IMR-90 (cell line): ENCODE data around the gene TMEM72. TPM values are rescaled to one million over a fixed set of nuclear protein-coding genes. Genes with fewer than 3 reads are reported as not detected.

ENCODE experiments used
- ATAC-seq: fragments of 200-7000 bp; cut with Tn5 transposase; 2 replicates; pipeline ENCODE4 v1.9.1; 2020; ENCODE audit warnings: low read depth, mild to moderate bottlenecking, moderate library complexity
- BruUV-seq: library from RNA; stranded (reverse); fragments of 400-500 nt; replicated peaks from 2 replicates; lab custom pipeline; 2021; lab: Mats Ljungman, UMichigan
- CTCF ChIA-PET: fragments of 300-600 bp; formaldehyde crosslinking; extraction: SDS; loops from one replicate; lab custom pipeline; 2021; ENCODE audit warnings: antibody characterized with exemption; lab: Yijun Ruan, JAX
- POLR2A ChIA-PET: fragments of 300-600 bp; sonication (Branson Sonifier 250); formaldehyde crosslinking; loops from one replicate; lab custom pipeline; 2022; ENCODE audit warnings: antibody characterized with exemption; ENCODE audit not compliant: unreplicated experiment; lab: Charles Lee
- DNase-seq: peaks from one replicate; pipeline ENCODE4 v3.0.0; 2013
- H2AFZ ChIP-seq: replicated peaks from 2 replicates; pipeline ENCODE3; 2013; ENCODE audit warnings: low read length, mild to moderate bottlenecking; ENCODE audit not compliant: poor library complexity
- H2AK5ac ChIP-seq: 2 replicates; pipeline ENCODE4 v1.6.1; 2013; ENCODE audit warnings: low read depth, low read length, inconsistent platforms
- H2AK9ac ChIP-seq: replicated peaks from 2 replicates; pipeline ENCODE3; 2013; ENCODE audit warnings: mild to moderate bottlenecking, low read depth, low read length, moderate library complexity; ENCODE audit not compliant: poor library complexity
- H2BK120ac ChIP-seq: 2 replicates; pipeline ENCODE4 v1.6.1; 2013; ENCODE audit warnings: low read depth, low read length, inconsistent platforms
- H2BK15ac ChIP-seq: 3 replicates; pipeline ENCODE4 v1.6.1; 2013; ENCODE audit warnings: low read depth, low read length, inconsistent platforms
- H2BK20ac ChIP-seq: 2 replicates; pipeline ENCODE4 v1.6.1; 2013; ENCODE audit warnings: low read depth, mild to moderate bottlenecking, inconsistent platforms, low read length, moderate library complexity
- H2BK5ac ChIP-seq: 2 replicates; pipeline ENCODE4 v1.6.1; 2013; ENCODE audit warnings: mild to moderate bottlenecking, low read depth, low read length, inconsistent platforms; ENCODE audit not compliant: poor library complexity, severe bottlenecking
- H3K14ac ChIP-seq: replicated peaks from 2 replicates; pipeline ENCODE4 v1.6.1; 2013; ENCODE audit warnings: low read depth, low read length, inconsistent platforms
- H3K18ac ChIP-seq: 2 replicates; pipeline ENCODE4 v1.6.1; 2013; ENCODE audit warnings: low read depth, low read length, control low read depth
- H3K23ac ChIP-seq: 2 replicates; pipeline ENCODE4 v1.6.1; 2013; ENCODE audit warnings: low read depth, low read length, inconsistent platforms
- H3K27ac ChIP-seq: 2 replicates; pipeline ENCODE4 v1.5.1; 2013; ENCODE audit warnings: mild to moderate bottlenecking, control low read depth, low read length; ENCODE audit not compliant: insufficient read depth
- H3K27me3 ChIP-seq: 2 replicates; pipeline ENCODE4 v1.6.1; 2013; ENCODE audit warnings: low read length; ENCODE audit not compliant: control insufficient read depth, insufficient read depth
- H3K36me3 ChIP-seq: 2 replicates; pipeline ENCODE4 v1.6.1; 2013; ENCODE audit warnings: low read length, mixed read lengths; ENCODE audit not compliant: control insufficient read depth, insufficient read depth
- H3K4ac ChIP-seq: 2 replicates; pipeline ENCODE4 v1.6.1; 2013; ENCODE audit warnings: low read depth, low read length, inconsistent platforms
- H3K4me1 ChIP-seq: 2 replicates; pipeline ENCODE4 v1.6.1; 2013; ENCODE audit warnings: low read length, mixed read lengths; ENCODE audit not compliant: control insufficient read depth, insufficient read depth
- H3K4me2 ChIP-seq: 2 replicates; pipeline ENCODE4 v1.6.1; 2013; ENCODE audit warnings: low read depth, mild to moderate bottlenecking, control low read depth, low read length, moderate library complexity
- H3K4me3 ChIP-seq: 2 replicates; pipeline ENCODE4 v1.5.1; 2013; ENCODE audit warnings: low read depth, mild to moderate bottlenecking, control low read depth, low read length, moderate library complexity; ENCODE audit not compliant: insufficient read depth
- H3K56ac ChIP-seq: 2 replicates; pipeline ENCODE4 v1.6.1; 2013; ENCODE audit warnings: low read length, inconsistent platforms; ENCODE audit not compliant: insufficient read depth; ENCODE audit errors: extremely low read depth
- H3K79me1 ChIP-seq, 2 experiments: 2 replicates each; pipeline ENCODE4 v1.6.1; 2013; ENCODE audit warnings: low read length in 2 of 2, inconsistent platforms in 1 of 2, low read depth in 1 of 2
- H3K9ac ChIP-seq: 2 replicates; pipeline ENCODE4 v1.6.1; 2013; ENCODE audit warnings: low read depth, low read length, control low read depth
- H3K9me1 ChIP-seq: 2 replicates; pipeline ENCODE4 v1.6.1; 2013; ENCODE audit warnings: low read length, inconsistent platforms; ENCODE audit not compliant: insufficient read depth
- H3K9me3 ChIP-seq: 2 replicates; pipeline ENCODE4 v1.6.1; 2013; ENCODE audit warnings: low read length; ENCODE audit not compliant: control insufficient read depth, insufficient read depth
- H4K20me1 ChIP-seq: 2 replicates; pipeline ENCODE4 v1.6.1; 2013; ENCODE audit warnings: low read length, inconsistent platforms; ENCODE audit not compliant: insufficient read depth
- H4K5ac ChIP-seq: 2 replicates; pipeline ENCODE4 v1.6.1; 2013; ENCODE audit warnings: mild to moderate bottlenecking, low read depth, low read length, control low read depth
- H4K8ac ChIP-seq, 2 experiments: 2 replicates each; pipeline ENCODE4 v1.6.1; 2013; ENCODE audit warnings: low read depth in 2 of 2, low read length in 2 of 2, control low read depth in 1 of 2, inconsistent platforms in 1 of 2
- H4K91ac ChIP-seq: 2 replicates; pipeline ENCODE4 v1.6.1; 2013; ENCODE audit warnings: low read depth, low read length, inconsistent platforms; ENCODE audit not compliant: insufficient read depth
- CEBPB ChIP-seq: IDR thresholded peaks from 2 replicates; pipeline ENCODE4 v1.6.1; 2012; ENCODE audit warnings: low read depth, low read length, improper control_type of control experiment
- MAFK ChIP-seq: IDR thresholded peaks from 2 replicates; pipeline ENCODE4 v1.6.1; 2012; ENCODE audit warnings: low read depth, low read length, improper control_type of control experiment
- MAZ ChIP-seq: IDR thresholded peaks from 2 replicates; pipeline ENCODE4 v1.6.1; 2012; ENCODE audit warnings: low read depth, mild to moderate bottlenecking, low read length, improper control_type of control experiment, moderate library complexity, borderline replicate concordance
- POLR2A ChIP-seq: IDR thresholded peaks from 2 replicates; pipeline ENCODE4 v1.6.1; 2012; ENCODE audit warnings: mild to moderate bottlenecking, low read depth, low read length
- RAD21 ChIP-seq: IDR thresholded peaks from 2 replicates; pipeline ENCODE4 v1.6.1; 2012; ENCODE audit warnings: low read length, improper control_type of control experiment
- RCOR1 ChIP-seq: IDR thresholded peaks from 2 replicates; pipeline ENCODE4 v1.6.1; 2012; ENCODE audit warnings: mild to moderate bottlenecking, low read length, improper control_type of control experiment; ENCODE audit not compliant: insufficient replicate concordance
- SMC3 ChIP-seq: fragments of 150-350 bp; IDR thresholded peaks from 2 replicates; pipeline ENCODE4 v1.6.1; 2016; ENCODE audit warnings: low read depth, mild to moderate bottlenecking, antibody characterized with exemption, low read length, moderate library complexity
- WGBS, 2 experiments: methylation state at CpG; one replicate each; pipeline versions ENCODE4 v1.1.5 to v1.1.7; 2013; ENCODE audit warnings: missing lambda C conversion rate in 2 of 2; ENCODE audit not compliant: insufficient read length in 1 of 2; ENCODE audit errors: extremely low coverage in 2 of 2; 5-methylcytosine and 5-hydroxymethylcytosine counted together
- dilution Hi-C: fragments of 300-500 bp; cut with HindIII; formaldehyde crosslinking; loops from one replicate; pipeline ENCODE4 v1.14.3; 2018; ENCODE audit warnings: low sequenced_read_pairs; ENCODE audit not compliant: unreplicated experiment
- in situ Hi-C: fragments of 300-500 bp; cut with MboI; formaldehyde crosslinking; loops from 3 replicates; pipeline ENCODE4 v1.14.3; 2019; ENCODE audit warnings: low sequenced_read_pairs, inconsistent platforms, mixed read lengths
- intact Hi-C: fragments of 100-400 bp; cut with micrococcal nuclease; formaldehyde crosslinking; loops from 2 replicates; pipeline ENCODE4 v1.10.0; 2022
- polyA plus RNA-seq, 3 experiments: library from polyadenylated mRNA; depleted of rRNA; stranded (reverse); fragments of >200 nt; gene quantifications; 2 replicates each; pipeline ENCODE4 v1.2.3, GENCODE V29; 2012; ENCODE audit warnings: low replicate concordance in 1 of 3
- total RNA-seq: library from RNA; depleted of rRNA; stranded (reverse); fragments of >200 nt; gene quantifications from 2 replicates; pipeline ENCODE4 v1.2.3, GENCODE V29; 2012
- TF ChIP-seq, protein P1 (sequence below): conservative IDR thresholded peaks from 2 replicates; pipeline ENCODE4 v1.5.1; 2012; ENCODE audit warnings: mild to moderate bottlenecking, low read depth, low read length, improper control_type of control experiment

TMEM72 gene
- total and polyA plus RNA-seq, 2 of the 4 experiments (the other 2 are of a cell fraction), result not detected

DNA sequence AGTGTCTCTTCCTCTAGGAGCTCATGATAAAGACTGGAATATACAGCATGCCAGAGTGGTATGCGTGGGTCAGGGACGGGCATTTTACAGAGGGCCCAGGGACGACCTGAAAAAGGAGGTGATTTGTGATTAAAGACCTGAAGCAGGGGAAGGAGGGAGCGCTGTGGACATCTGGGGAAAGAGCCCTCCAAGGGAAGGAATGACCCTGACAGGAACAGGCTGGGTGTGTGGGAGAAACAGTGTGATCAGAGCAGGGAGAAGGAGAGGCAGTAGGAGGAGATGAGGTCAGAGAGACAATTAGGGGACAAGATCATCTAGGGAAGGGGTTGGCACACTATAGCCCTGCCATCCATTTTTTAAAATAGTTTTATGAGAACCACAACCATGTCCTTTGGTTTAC is 45.1 kb downstream of the TMEM72 start:
- Histone ChIP-seq H3K9ac (no peak overlapping the region), H3K14ac (no peak overlapping the region), H2BK15ac (no peak overlapping the region), H2BK120ac (no peak overlapping the region), H3K4me2 (no peak overlapping the region), H4K20me1 (no peaks in the 10 kb centered on the region), H3K18ac (no peak overlapping the region), H3K36me3 (peaks cover 8% of the 10 kb centered on the region; the same call in 1 of the 2 replicates), H3K9me3 (peaks cover 2% of the 10 kb centered on the region; the same call in 1 of the 2 replicates), H3K79me1 (peaks cover 11 to 27% of the 10 kb centered on the region in 2 experiments; a peak in 3 of 4 replicates), H3K9me1 (peaks cover 13% of the 10 kb centered on the region), H3K23ac (no peak overlapping the region), H3K27me3 (no peaks in the 10 kb centered on the region), H4K8ac (no peak overlapping the region), H3K27ac (no peak overlapping the region), H2AK5ac (no peak overlapping the region), H2BK20ac (no peak overlapping the region), H2AFZ (no peak overlapping the region), H4K5ac (no peak overlapping the region), H2BK5ac (no peak overlapping the region), H4K91ac (no peak overlapping the region), H3K56ac (no peak overlapping the region), H3K4ac (no peak overlapping the region), H2AK9ac (no peak overlapping the region), H3K4me1 (peaks cover 15% of the 10 kb centered on the region), H3K4me3 (no peak overlapping the region)
- intact Hi-C loops, result no loop called here
- ChIA-PET POLR2A (no interaction called here), CTCF (no interaction called here)
- ATAC-seq, result no peak
- dilution Hi-C loops, result no loop called here
- BruUV-seq, result no TSS peak
- in situ Hi-C loops, result no loop called here
- DNase-seq, result no peak
- TF ChIP-seq RCOR1 (no peak), SMC3 (no peak), MAZ (no peak), CEBPB (no peak), RAD21 (no peak), MAFK (no peak), POLR2A (no peak)
- TF ChIP-seq, protein P1, sequence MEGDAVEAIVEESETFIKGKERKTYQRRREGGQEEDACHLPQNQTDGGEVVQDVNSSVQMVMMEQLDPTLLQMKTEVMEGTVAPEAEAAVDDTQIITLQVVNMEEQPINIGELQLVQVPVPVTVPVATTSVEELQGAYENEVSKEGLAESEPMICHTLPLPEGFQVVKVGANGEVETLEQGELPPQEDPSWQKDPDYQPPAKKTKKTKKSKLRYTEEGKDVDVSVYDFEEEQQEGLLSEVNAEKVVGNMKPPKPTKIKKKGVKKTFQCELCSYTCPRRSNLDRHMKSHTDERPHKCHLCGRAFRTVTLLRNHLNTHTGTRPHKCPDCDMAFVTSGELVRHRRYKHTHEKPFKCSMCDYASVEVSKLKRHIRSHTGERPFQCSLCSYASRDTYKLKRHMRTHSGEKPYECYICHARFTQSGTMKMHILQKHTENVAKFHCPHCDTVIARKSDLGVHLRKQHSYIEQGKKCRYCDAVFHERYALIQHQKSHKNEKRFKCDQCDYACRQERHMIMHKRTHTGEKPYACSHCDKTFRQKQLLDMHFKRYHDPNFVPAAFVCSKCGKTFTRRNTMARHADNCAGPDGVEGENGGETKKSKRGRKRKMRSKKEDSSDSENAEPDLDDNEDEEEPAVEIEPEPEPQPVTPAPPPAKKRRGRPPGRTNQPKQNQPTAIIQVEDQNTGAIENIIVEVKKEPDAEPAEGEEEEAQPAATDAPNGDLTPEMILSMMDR, result no peak
- 70% methylated on average over 4 of the region's 4 CpGs; no CpG with 5 or more reads in 1 of the 2 experiments for WGBS, 2 experiments
